Measurements from ENCODE around the gene ELF5.

DNA sequence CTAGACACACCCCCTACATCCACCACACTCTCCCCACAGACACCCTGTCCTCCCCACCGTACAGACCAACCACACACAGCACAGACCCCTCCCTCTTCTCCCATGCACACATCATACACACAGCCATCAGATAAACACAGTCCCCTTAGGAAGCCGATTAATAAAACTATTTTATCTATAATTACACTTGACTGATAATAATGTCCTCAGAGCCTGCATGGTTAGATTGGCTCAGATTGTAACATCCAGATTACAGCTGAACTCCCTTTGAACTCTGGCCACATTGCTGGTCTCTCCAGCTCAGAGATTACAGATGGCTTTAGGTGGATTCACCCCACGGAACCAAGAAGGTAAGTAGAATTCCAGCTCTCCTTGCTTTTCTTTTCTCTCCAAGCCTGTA, 9.5 kb upstream of the ELF5 start:
- TF ChIP-seq POLR2AphosphoS5 (IDR thresholded peaks at IDR 0.05; ENCODE audit: low read depth, low read length): no peak
- no peak for TF ChIP-seq POLR2A (IDR thresholded peaks at IDR 0.05; ENCODE audit: low read depth, low read length)
- no peak for TF ChIP-seq SPI1 (IDR thresholded peaks at IDR 0.05; ENCODE audit: low read depth, low read length)
- TF ChIP-seq TAF1 (IDR thresholded peaks at IDR 0.05; ENCODE audit: low read depth, low read length): no peak
- TF ChIP-seq POU2F2 (IDR thresholded peaks at IDR 0.05; ENCODE audit: low read depth, low read length): no peak
- no peak for TF ChIP-seq PAX5 (IDR thresholded peaks at IDR 0.05; ENCODE audit: insufficient read depth, low read length, severe bottlenecking)

Measured in GM12891 (cell line).